ENCODE measurements around the gene RABL6.
A peak's percentile ranks its signal among the peaks of the same experiment; 100 is the strongest.
"Not testable (repeated sequence)": the region's sequence is repeated elsewhere in the genome, so short reads cannot be mapped to it uniquely, and the experiment has no call there.

Gene RABL6

DNA sequence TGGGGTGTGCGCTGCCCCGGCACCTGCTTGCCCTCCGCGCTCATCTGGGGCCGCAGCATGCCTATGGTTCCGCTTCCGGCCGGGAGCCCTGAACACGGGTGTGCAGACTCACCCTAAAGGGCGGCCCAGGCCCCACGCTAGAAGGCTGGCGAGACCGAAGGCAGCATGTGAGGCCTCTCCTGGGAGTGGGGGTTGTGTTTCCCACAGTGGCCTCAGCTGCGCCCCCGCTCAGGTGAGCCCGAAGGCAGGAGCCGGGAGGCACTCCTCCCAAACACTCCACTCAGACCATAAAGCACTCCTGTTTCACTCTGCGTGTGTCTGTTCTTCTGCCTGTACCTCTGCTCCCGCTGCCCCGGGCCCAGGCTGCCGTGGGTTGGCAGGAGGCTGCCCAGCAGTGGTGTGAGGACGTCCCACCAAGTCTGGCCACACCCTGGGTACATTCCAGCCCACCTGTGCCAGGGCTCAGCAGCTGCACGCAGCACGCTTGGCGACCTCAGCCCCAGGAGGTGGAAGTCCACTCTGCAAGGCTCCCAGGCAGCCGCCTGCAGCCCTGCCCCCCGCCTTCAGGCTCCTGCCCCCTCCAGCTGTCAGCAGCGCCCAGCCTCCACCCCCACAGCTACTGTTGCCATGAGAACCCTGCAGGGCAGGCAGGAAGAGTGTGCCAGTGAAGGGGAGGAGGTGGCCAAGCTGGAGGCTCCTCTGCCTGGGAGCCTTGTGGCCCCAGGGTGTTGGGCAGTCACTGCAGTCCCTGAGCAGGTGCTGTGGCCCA, 33.3 kb downstream of the RABL6 start:
- H3K9ac ChIP-seq (ENCODE audit: low read length): no peak overlapping the region

DNA sequence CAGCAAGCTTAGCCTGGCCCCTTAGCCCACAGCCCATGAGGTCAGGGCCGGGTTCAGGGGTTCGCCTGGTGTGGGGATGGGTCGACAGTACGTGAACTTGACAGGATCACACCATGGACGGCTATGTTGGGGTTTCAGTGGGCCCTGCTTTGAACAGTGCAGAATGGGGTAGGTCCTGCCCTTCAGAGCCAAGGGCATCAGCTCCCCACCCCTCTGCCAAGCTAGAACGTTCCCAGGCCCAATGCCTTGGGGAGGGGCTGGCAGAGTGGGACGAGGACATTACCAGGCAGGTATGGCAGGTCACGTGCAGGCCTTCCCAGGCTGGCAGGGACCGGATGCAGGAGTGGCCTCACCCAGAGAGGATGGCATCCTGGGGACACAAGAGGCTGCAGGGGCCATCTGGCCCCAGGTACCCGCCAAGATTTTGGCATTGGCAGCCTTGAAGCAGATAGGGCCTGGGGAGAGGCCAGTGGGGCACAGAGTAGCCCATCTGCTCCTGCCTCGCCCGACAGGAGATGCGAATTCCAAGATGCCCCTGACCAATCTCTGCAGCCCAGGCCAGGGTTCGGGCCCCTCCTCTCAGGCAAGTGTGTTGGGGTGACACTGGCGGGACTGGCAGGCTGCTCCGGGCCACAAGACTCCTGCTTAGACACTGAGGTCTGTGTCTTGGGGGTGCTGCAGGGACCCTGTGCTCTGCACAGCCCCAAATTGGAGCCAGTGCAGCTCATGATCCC, 34.1 kb downstream of the RABL6 start:
- H3K4me1 ChIP-seq (ENCODE audit: control insufficient read depth, insufficient read depth, low read length): peaks cover 30% of the 10 kb centered on the region
- not testable (repeated sequence) for H3K27me3 ChIP-seq (ENCODE audit: control insufficient read depth, insufficient read depth, low read length); H3K9ac ChIP-seq (ENCODE audit: low read length); H3K27ac ChIP-seq (ENCODE audit: low read depth, low read length); H3K9me3 ChIP-seq (ENCODE audit: control insufficient read depth, insufficient read depth, low read depth, low read length)
- H3K4me3 ChIP-seq (ENCODE audit: low read depth, low read length): peak overlapping the region; percentile 34; the same call in 1 of the 2 replicates
- peaks cover 26% of the 10 kb centered on the region for H3K36me3 ChIP-seq (ENCODE audit: control insufficient read depth, insufficient read depth, low read length)

More for the DNA sequence above, 33.3 kb downstream of the RABL6 start:
- Histone ChIP-seq H3K36me3 (ENCODE audit: control insufficient read depth, insufficient read depth, low read length) (peaks cover 32% of the 10 kb centered on the region), H3K27ac (ENCODE audit: low read depth, low read length) (no peak overlapping the region), H3K27me3 (ENCODE audit: control insufficient read depth, insufficient read depth, low read length) (no peaks in the 10 kb centered on the region; the same call in 1 of the 2 replicates), H3K4me1 (ENCODE audit: control insufficient read depth, insufficient read depth, low read length) (peaks cover 30% of the 10 kb centered on the region), H3K9me3 (ENCODE audit: control insufficient read depth, insufficient read depth, low read depth, low read length) (no peaks in the 10 kb centered on the region), H3K4me3 (ENCODE audit: low read depth, low read length) (no peak overlapping the region)

DNA sequence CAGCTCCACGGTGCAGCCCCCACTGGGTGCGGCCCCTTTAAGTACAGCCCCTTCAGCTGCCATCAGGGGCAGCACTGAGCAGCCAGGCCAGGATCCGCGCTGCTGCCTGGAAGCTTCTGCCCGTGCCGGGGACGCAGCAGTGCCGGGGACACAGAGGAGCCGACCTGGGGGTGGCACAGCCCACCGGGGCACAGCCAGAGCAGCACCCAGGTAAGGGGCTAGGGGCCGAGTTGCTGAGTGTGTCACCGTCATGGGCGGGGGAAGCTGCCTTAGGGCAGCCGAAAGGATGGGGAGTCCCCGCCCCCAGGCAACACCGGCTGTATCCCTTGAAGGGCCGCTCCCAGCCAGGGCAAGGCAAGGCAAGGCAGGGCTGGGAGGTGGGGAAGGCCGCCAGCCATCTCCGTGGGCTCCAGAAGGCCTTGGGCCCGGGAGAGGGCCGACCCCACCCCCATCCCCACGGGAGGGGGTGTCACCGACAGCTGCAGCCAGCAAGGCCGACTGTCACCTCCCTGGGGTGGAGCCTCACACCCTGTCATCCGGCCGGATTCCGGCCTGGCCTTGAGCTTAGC, 34.7 kb downstream of the RABL6 start, which contains the start of gene AJM1:
TSS of gene AJM1 (plus strand) at position 99 of the 569 bp plus-strand sequence. CDS start 1,937 bp downstream, outside the sequence.
- H3K36me3 ChIP-seq (ENCODE audit: control insufficient read depth, insufficient read depth, low read length): peaks cover 26% of the 10 kb centered on the region
- peak within 1 kb of the TSS; percentile 34 for H3K4me3 ChIP-seq (ENCODE audit: low read depth, low read length)
- H3K9ac ChIP-seq (ENCODE audit: low read length); H3K27me3 ChIP-seq (ENCODE audit: control insufficient read depth, insufficient read depth, low read length); H3K27ac ChIP-seq (ENCODE audit: low read depth, low read length); H3K9me3 ChIP-seq (ENCODE audit: control insufficient read depth, insufficient read depth, low read depth, low read length): not testable (repeated sequence)
- peaks cover 30% of the 10 kb centered on the region for H3K4me1 ChIP-seq (ENCODE audit: control insufficient read depth, insufficient read depth, low read length)

DNA sequence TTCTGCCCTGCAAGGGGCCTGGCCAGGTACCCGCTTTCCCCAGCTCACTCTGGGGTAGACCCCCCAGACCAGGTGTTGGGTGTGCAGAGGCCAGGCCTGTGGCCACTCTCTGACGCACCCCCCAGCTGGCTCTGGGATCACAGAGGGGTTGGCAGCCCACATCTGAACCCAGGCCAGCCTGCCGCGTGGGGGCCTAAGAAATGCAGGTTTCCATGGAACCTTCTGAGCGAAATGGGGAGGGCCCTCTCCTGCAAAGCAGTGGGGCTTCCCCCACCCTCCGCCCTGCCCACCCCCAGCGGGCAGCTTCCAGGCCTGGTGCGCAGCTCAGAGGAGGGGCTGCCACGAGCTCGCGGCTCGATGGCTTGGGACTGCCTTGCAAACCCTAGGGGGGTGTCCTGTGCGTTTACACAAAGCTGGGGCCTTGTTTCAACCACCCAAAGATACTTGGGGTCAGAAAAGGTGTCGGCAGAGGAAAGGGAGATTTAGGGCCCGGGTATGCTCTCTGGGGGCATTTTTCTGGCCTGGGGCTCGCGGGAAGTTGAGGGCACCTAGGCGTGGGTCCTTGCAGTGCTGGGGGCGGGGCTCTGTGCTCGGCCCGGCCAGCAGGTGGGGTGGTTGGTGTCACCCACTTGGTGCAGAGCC, 35.5 kb downstream of the RABL6 start:
- H3K4me1 ChIP-seq (ENCODE audit: control insufficient read depth, insufficient read depth, low read length): peaks cover 30% of the 10 kb centered on the region

DNA sequence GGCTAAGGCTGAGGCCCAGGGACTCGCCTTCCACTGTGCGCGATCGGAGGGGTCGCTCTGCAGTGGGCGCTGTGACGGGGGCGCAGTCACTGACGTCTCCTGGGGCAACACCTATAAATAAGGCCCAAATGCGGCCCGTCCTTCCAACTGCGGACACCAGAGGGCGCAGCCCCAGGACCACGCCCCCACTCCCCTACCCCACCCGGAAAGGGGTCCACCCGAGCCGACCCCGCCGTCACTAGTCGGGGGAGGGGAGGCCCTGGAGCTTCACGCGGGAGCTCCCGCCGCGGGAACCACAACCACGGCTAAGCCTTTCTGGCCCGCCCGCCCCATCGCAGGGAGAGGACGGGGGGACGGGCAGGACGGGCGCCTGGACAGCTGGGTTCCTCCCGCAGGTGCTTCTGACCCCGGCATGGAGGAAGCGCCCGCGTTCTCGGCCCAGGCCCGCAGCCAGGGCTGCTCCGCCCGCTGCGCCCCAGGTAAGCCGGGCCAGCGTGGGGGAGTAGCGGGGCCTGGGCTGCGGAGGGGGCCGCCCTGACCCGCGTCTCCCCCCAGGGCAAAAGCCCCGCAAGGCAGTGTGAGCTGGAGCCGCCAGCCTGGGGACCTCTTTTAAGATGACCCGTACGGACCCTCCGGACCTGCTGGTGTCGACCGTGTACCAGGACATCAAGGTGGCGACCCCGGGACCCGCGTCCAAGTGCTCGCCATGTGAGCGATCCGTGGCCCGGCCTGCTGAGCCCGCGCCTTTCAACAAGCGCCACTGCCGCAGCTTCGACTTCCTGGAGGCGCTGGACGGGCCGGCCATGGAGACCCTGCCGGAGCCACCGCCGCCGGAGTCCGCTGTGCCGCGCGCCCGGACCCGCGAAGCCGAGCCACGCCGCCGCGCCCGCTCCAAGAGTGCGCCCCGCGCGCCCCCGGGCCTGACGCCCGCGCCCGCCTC, 36.3 kb downstream of the RABL6 start:
- H3K27me3 ChIP-seq (ENCODE audit: control insufficient read depth, insufficient read depth, low read length); H3K9me3 ChIP-seq (ENCODE audit: control insufficient read depth, insufficient read depth, low read depth, low read length); H3K9ac ChIP-seq (ENCODE audit: low read length); H3K27ac ChIP-seq (ENCODE audit: low read depth, low read length); H3K4me3 ChIP-seq (ENCODE audit: low read depth, low read length): not testable (repeated sequence)
- H3K36me3 ChIP-seq (ENCODE audit: control insufficient read depth, insufficient read depth, low read length): peaks cover 10% of the 10 kb centered on the region
- peaks cover 29% of the 10 kb centered on the region for H3K4me1 ChIP-seq (ENCODE audit: control insufficient read depth, insufficient read depth, low read length)

More for the DNA sequence above, 35.5 kb downstream of the RABL6 start:
- not testable (repeated sequence) for H3K9ac ChIP-seq (ENCODE audit: low read length); H3K27me3 ChIP-seq (ENCODE audit: control insufficient read depth, insufficient read depth, low read length); H3K9me3 ChIP-seq (ENCODE audit: control insufficient read depth, insufficient read depth, low read depth, low read length); H3K4me3 ChIP-seq (ENCODE audit: low read depth, low read length); H3K27ac ChIP-seq (ENCODE audit: low read depth, low read length)
- H3K36me3 ChIP-seq (ENCODE audit: control insufficient read depth, insufficient read depth, low read length): peaks cover 18% of the 10 kb centered on the region

DNA sequence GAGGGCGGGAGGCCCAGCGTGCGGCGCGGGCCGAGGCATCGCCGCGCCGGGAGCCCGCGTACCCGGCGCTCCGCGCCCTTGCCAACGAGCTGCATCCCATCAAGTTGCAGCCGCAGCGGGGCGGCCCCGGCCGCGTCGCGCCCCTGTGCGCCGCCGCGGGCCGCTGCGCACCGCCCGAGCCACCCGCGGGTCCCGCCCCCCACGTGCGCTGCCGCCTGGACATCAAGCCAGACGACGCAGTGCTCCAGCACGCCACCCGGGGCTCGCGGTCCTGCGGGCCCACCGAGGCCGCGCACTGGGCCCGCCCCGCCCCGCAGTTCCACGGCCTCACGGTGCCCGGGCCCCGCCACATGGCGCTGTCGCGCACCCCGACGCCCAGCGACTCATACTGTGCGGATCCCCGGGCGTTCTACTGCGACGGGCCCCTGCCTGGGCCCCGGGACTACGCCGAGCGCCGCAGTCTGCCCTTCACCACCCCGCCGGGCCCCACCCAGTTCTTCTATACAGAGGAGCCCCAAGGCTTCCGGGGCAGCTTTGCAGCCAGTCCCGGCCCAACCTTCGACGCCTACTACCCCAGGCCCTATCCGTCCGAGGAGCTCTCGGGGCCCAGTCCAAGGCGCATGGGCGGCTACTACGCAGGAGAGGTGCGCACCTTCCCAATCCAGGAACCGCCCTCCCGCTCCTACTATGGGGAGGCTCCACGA, 37.2 kb downstream of the RABL6 start:
- Histone ChIP-seq H3K36me3 (ENCODE audit: control insufficient read depth, insufficient read depth, low read length) (peaks cover 3% of the 10 kb centered on the region), H3K27me3 (ENCODE audit: control insufficient read depth, insufficient read depth, low read length) (peaks cover 5% of the 10 kb centered on the region; the same call in 1 of the 2 replicates), H3K4me3 (ENCODE audit: low read depth, low read length) (no peak overlapping the region), H3K4me1 (ENCODE audit: control insufficient read depth, insufficient read depth, low read length) (peaks cover 25% of the 10 kb centered on the region), H3K9ac (ENCODE audit: low read length) (no peak overlapping the region), H3K27ac (ENCODE audit: low read depth, low read length) (no peak overlapping the region), H3K9me3 (ENCODE audit: control insufficient read depth, insufficient read depth, low read depth, low read length) (no peaks in the 10 kb centered on the region)

DNA sequence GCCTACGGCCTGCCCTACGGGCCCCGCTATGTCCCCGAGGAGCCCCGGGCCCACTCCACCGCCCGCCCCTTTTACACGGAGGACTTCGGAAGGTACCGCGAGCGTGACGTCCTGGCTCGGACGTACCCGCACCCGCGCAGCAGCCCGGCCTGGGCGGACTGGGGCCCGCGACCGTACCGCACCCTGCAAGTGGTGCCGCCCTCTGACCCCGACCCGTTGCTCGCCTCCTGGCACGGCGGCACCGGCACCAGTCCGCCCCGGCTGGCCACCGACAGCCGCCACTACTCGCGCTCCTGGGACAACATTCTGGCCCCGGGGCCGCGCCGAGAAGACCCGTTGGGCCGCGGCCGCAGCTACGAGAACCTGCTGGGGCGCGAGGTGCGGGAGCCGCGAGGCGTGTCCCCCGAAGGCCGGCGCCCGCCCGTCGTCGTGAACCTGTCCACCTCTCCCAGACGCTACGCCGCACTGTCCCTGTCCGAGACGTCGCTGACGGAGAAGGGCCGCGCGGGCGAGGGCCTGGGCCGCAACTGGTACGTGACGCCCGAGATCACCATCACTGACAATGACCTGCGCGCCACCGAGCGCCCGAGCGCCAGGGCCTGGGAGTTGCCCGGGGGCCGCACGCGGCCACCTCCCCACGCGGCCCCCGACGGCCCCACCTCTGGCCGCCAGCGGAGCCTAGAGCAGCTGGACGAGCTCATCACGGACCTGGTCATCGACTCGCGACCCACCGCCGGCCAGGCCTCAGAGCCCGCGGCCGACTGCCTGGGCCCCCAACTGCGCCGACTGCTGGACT, 37.9 kb downstream of the RABL6 start:
- H3K9ac ChIP-seq (ENCODE audit: low read length): no peak overlapping the region
- H3K27me3 ChIP-seq (ENCODE audit: control insufficient read depth, insufficient read depth, low read length): peaks cover 5% of the 10 kb centered on the region; the same call in 1 of the 2 replicates
- H3K36me3 ChIP-seq (ENCODE audit: control insufficient read depth, insufficient read depth, low read length): peaks cover 7% of the 10 kb centered on the region
- peaks cover 25% of the 10 kb centered on the region for H3K4me1 ChIP-seq (ENCODE audit: control insufficient read depth, insufficient read depth, low read length)
- no peaks in the 10 kb centered on the region for H3K9me3 ChIP-seq (ENCODE audit: control insufficient read depth, insufficient read depth, low read depth, low read length)
- no peak overlapping the region for H3K27ac ChIP-seq (ENCODE audit: low read depth, low read length)
- no peak overlapping the region; the same call in 1 of the 2 replicates for H3K4me3 ChIP-seq (ENCODE audit: low read depth, low read length)

DNA sequence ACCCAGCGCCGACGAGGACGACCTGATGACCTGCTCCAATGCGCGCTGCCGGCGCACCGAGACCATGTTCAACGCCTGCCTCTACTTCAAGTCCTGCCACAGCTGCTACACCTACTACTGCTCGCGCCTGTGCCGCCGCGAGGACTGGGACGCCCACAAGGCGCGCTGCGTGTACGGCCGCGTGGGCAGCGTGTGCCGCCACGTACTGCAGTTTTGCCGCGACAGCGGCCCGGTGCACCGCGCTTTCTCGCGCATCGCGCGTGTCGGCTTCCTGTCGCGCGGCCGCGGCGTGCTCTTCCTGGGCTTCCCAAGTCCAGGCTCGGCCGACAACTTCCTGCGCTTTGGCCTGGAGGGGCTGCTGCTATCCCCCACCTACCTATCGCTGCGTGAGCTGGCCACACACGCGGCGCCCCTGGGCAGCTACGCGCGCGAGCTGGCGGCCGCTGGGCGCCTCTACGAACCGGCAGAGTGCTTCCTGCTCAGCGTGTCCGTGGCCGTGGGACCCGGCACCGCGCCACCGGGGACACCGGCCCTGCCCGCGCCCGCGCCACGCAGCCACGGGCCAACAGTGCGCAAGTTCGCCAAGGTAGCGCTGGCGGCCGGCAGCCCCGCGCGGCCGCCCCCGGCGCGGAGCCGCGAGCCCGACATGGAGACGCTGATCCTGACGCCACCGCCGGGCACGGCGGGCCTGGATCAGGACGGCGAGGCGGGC, 38.8 kb downstream of the RABL6 start:
- Histone ChIP-seq H3K9me3 (ENCODE audit: control insufficient read depth, insufficient read depth, low read depth, low read length) (no peaks in the 10 kb centered on the region), H3K4me1 (ENCODE audit: control insufficient read depth, insufficient read depth, low read length) (peaks cover 16% of the 10 kb centered on the region), H3K9ac (ENCODE audit: low read length) (peak overlapping the region; percentile 49), H3K27ac (ENCODE audit: low read depth, low read length) (no peak overlapping the region), H3K4me3 (ENCODE audit: low read depth, low read length) (peak overlapping the region; percentile 64), H3K27me3 (ENCODE audit: control insufficient read depth, insufficient read depth, low read length) (peaks cover 5% of the 10 kb centered on the region; the same call in 1 of the 2 replicates), H3K36me3 (ENCODE audit: control insufficient read depth, insufficient read depth, low read length) (peaks cover 16% of the 10 kb centered on the region)
